Astrocyte (in vitro differentiated cells and primary cell): Measurements from ENCODE around the gene EYS. TPM values are rescaled to one million over a fixed set of nuclear protein-coding genes. Genes with fewer than 3 reads are reported as not detected.

Experiments
- DNase-seq: peaks from one replicate; pipeline ENCODE4 v3.0.0-alpha.2; 2010; ENCODE audit warnings: low read depth
- FAIRE-seq: peaks from 2 replicates; lab custom pipeline; 2011; peaks lifted over from hg19 to GRCh38; lab: Jason Lieb, UNC
- H2AFZ ChIP-seq: 2 replicates; pipeline ENCODE4 v1.6.0; 2012; ENCODE audit warnings: low read depth, low read length, inconsistent platforms
- H3K27ac ChIP-seq: 2 replicates; pipeline ENCODE4 v1.5.1; 2011; ENCODE audit warnings: low read depth, low read length, inconsistent platforms
- H3K27me3 ChIP-seq: 2 replicates; pipeline ENCODE4 v1.6.0; 2011; ENCODE audit warnings: low read length, inconsistent platforms; ENCODE audit not compliant: insufficient read depth
- H3K36me3 ChIP-seq: 2 replicates; pipeline ENCODE4 v1.5.1; 2011; ENCODE audit warnings: low read length, inconsistent platforms; ENCODE audit not compliant: insufficient read depth
- H3K4me1 ChIP-seq: 2 replicates; pipeline ENCODE4 v1.5.1; 2011; ENCODE audit warnings: low read length, inconsistent platforms; ENCODE audit not compliant: insufficient read depth
- H3K4me2 ChIP-seq: 2 replicates; pipeline ENCODE4 v1.6.0; 2012; ENCODE audit warnings: low read length, inconsistent platforms
- H3K4me3 ChIP-seq: 2 replicates; pipeline ENCODE4 v1.5.1; 2011; ENCODE audit warnings: low read depth, mild to moderate bottlenecking, low read length, inconsistent platforms; ENCODE audit not compliant: insufficient read depth
- H3K79me2 ChIP-seq: 2 replicates; pipeline ENCODE4 v1.6.0; 2012; ENCODE audit warnings: mild to moderate bottlenecking, low read length, inconsistent platforms; ENCODE audit not compliant: insufficient read depth
- H3K9ac ChIP-seq: 2 replicates; pipeline ENCODE4 v1.6.0; 2012; ENCODE audit warnings: mild to moderate bottlenecking, low read length, inconsistent platforms
- H3K9me3 ChIP-seq: 2 replicates; pipeline ENCODE4 v1.5.1; 2012; ENCODE audit warnings: low read depth, mild to moderate bottlenecking, low read length, inconsistent platforms; ENCODE audit not compliant: insufficient read depth
- H4K20me1 ChIP-seq: 2 replicates; pipeline ENCODE4 v1.6.0; 2012; ENCODE audit warnings: low read length, inconsistent platforms; ENCODE audit not compliant: insufficient read depth
- H3K27ac Mint-ChIP-seq: one replicate; pipeline ENCODE4 v1.8.0; 2021; ENCODE audit warnings: mild to moderate bottlenecking, mixed read lengths; ENCODE audit not compliant: unreplicated experiment
- H3K27me3 Mint-ChIP-seq: one replicate; pipeline ENCODE4 v1.8.0; 2021; ENCODE audit warnings: low read depth, mixed read lengths; ENCODE audit not compliant: unreplicated experiment
- H3K36me3 Mint-ChIP-seq: one replicate; pipeline ENCODE4 v1.8.0; 2021; ENCODE audit warnings: low read depth, mixed read lengths; ENCODE audit not compliant: unreplicated experiment
- H3K4me1 Mint-ChIP-seq: one replicate; pipeline ENCODE4 v1.8.0; 2021; ENCODE audit warnings: low read depth, mixed read lengths; ENCODE audit not compliant: unreplicated experiment
- H3K4me3 Mint-ChIP-seq: one replicate; pipeline ENCODE4 v1.8.0; 2021; ENCODE audit warnings: mild to moderate bottlenecking, moderate library complexity, mixed read lengths; ENCODE audit not compliant: unreplicated experiment
- H3K9me3 Mint-ChIP-seq: one replicate; pipeline ENCODE4 v1.8.0; 2021; ENCODE audit warnings: mild to moderate bottlenecking, mixed read lengths; ENCODE audit not compliant: unreplicated experiment
- EZH2 ChIP-seq: IDR thresholded peaks from 2 replicates; pipeline ENCODE4 v1.6.1; 2012; ENCODE audit warnings: mild to moderate bottlenecking, low read length, inconsistent platforms; ENCODE audit not compliant: insufficient read depth
- total RNA-seq: library from RNA; stranded (reverse); gene quantifications from 2 replicates; pipeline ENCODE4 v1.2.1, GENCODE V29; 2021
- TF ChIP-seq, protein P1 (sequence below): IDR thresholded peaks from 2 replicates; pipeline ENCODE4 v1.5.1; 2011; ENCODE audit warnings: low read depth, mild to moderate bottlenecking, inconsistent platforms, low read length, moderate library complexity; ENCODE audit not compliant: insufficient read depth

Gene EYS
- total RNA-seq, 1 donor from 2014 or later = 0.16 TPM

GRCh38 chr6:64263778-64264177, 1443.2 kb downstream of the EYS start:
- Histone ChIP-seq H3K79me2 (no peaks in the 10 kb centered on the region), H3K4me3 (no peak overlapping the region), H3K36me3 (no peaks in the 10 kb centered on the region), H2AFZ (no peak overlapping the region), H3K27me3 (no peaks in the 10 kb centered on the region), H3K4me1 (no peaks in the 10 kb centered on the region), H3K9me3 (no peaks in the 10 kb centered on the region), H3K4me2 (no peak overlapping the region), H3K9ac (no peak overlapping the region), H3K27ac (no peak overlapping the region), H4K20me1 (no peaks in the 10 kb centered on the region)
- no peak for FAIRE-seq
- H3K27ac Mint-ChIP-seq = no peak overlapping the region
- TF ChIP-seq EZH2 = no peak
- TF ChIP-seq, protein P1, sequence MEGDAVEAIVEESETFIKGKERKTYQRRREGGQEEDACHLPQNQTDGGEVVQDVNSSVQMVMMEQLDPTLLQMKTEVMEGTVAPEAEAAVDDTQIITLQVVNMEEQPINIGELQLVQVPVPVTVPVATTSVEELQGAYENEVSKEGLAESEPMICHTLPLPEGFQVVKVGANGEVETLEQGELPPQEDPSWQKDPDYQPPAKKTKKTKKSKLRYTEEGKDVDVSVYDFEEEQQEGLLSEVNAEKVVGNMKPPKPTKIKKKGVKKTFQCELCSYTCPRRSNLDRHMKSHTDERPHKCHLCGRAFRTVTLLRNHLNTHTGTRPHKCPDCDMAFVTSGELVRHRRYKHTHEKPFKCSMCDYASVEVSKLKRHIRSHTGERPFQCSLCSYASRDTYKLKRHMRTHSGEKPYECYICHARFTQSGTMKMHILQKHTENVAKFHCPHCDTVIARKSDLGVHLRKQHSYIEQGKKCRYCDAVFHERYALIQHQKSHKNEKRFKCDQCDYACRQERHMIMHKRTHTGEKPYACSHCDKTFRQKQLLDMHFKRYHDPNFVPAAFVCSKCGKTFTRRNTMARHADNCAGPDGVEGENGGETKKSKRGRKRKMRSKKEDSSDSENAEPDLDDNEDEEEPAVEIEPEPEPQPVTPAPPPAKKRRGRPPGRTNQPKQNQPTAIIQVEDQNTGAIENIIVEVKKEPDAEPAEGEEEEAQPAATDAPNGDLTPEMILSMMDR = no peak
- no peaks in the 10 kb centered on the region for H3K36me3 Mint-ChIP-seq
- no peak overlapping the region for H3K4me3 Mint-ChIP-seq
- H3K27me3 Mint-ChIP-seq = no peaks in the 10 kb centered on the region
- peaks cover 5% of the 10 kb centered on the region for H3K4me1 Mint-ChIP-seq
- DNase-seq = no peak
- H3K9me3 Mint-ChIP-seq = no peaks in the 10 kb centered on the region

GRCh38 chr6:64259372-64259771, 1447.7 kb downstream of the EYS start:
- no peak overlapping the region for H3K27ac ChIP-seq
- TF ChIP-seq, protein P1 = no peak
- TF ChIP-seq EZH2 = no peak
- H3K36me3 ChIP-seq = no peaks in the 10 kb centered on the region
- H2AFZ ChIP-seq = no peak overlapping the region
- DNase-seq (no peak), FAIRE-seq (no peak)
- no peak overlapping the region for H3K9ac ChIP-seq
- no peak overlapping the region for H3K27ac Mint-ChIP-seq
- H4K20me1 ChIP-seq = no peaks in the 10 kb centered on the region
- H3K79me2 ChIP-seq = no peaks in the 10 kb centered on the region
- H3K36me3 Mint-ChIP-seq = no peaks in the 10 kb centered on the region
- H3K4me2 ChIP-seq = no peak overlapping the region
- H3K9me3 ChIP-seq = no peaks in the 10 kb centered on the region
- H3K27me3 Mint-ChIP-seq = no peaks in the 10 kb centered on the region
- H3K4me1 ChIP-seq = no peaks in the 10 kb centered on the region
- H3K4me3 Mint-ChIP-seq = no peak overlapping the region
- no peaks in the 10 kb centered on the region for H3K4me1 Mint-ChIP-seq
- H3K4me3 ChIP-seq = no peak overlapping the region
- H3K27me3 ChIP-seq = no peaks in the 10 kb centered on the region
- no peaks in the 10 kb centered on the region for H3K9me3 Mint-ChIP-seq

DNA sequence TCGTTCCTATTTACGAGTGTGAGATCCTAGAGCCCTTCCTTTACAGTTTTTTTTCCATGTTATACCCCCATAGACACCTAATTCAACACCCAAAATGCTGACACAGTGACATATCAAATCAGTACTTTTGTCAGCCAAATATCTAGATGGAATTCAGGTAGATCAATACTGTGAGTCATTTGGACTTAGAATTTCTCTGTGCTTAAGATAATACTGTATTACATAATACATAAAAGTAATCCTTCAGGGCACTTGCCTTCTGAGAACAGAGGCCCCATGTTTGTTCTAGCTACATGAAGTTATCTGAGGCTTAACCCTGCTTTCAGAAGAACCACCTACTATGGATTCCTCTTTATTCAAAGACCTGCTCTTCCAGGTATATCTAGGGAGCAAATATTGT, 1448.3 kb downstream of the EYS start:
- no peaks in the 10 kb centered on the region for H3K9me3 Mint-ChIP-seq
- no peak for TF ChIP-seq EZH2
- TF ChIP-seq, protein P1 = no peak
- DNase-seq = no peak

More for the DNA sequence above, 1448.3 kb downstream of the EYS start:
- no peaks in the 10 kb centered on the region for H3K27me3 Mint-ChIP-seq
- Histone ChIP-seq H3K79me2 (no peaks in the 10 kb centered on the region), H3K4me2 (no peak overlapping the region), H3K4me1 (no peaks in the 10 kb centered on the region), H3K9me3 (no peaks in the 10 kb centered on the region), H4K20me1 (no peaks in the 10 kb centered on the region), H3K27me3 (no peaks in the 10 kb centered on the region), H2AFZ (no peak overlapping the region), H3K4me3 (no peak overlapping the region), H3K9ac (no peak overlapping the region), H3K27ac (no peak overlapping the region), H3K36me3 (no peaks in the 10 kb centered on the region)
- no peak overlapping the region for H3K4me3 Mint-ChIP-seq
- H3K27ac Mint-ChIP-seq = no peak overlapping the region
- H3K36me3 Mint-ChIP-seq = no peaks in the 10 kb centered on the region
- no peaks in the 10 kb centered on the region for H3K4me1 Mint-ChIP-seq
- FAIRE-seq = no peak
